ENCODE measurements around the gene MINK1. TPM values are rescaled to one million over a fixed set of nuclear protein-coding genes. Genes with fewer than 3 reads are reported as not detected.
"Not testable (repeated sequence)": the region's sequence is repeated elsewhere in the genome, so short reads cannot be mapped to it uniquely, and the experiment has no call there.

MINK1 gene
- total RNA-seq, 6 donors from 2014 or later, result 52.3 to 311 (median 136) TPM

DNA sequence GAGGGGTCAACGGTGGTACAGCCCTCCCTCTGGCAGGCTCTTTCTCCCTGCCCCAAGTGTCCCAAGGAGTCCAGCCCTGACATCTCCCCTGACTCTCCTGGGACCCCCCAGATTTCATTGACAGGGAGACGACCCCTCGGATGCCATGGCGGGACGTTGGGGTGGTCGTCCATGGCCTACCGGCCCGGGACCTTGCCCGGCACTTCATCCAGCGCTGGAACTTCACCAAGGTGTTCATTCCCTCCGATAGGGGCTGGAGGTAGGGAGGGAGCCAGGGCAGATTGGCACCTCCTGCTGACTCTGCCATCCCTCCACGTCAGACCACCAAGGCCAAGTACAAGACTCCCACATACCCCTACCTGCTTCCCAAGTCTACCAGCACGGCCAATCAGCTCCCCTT is 16.3 kb upstream of the MINK1 start:
- peaks cover 0 to 59% (median 23%) of the 10 kb centered on the region in 4 donors for H3K36me3 ChIP-seq
- ATAC-seq (ENCODE audit: low FRiP score in 2 of 2), result no peak
- DNase-seq, result no peak

DNA sequence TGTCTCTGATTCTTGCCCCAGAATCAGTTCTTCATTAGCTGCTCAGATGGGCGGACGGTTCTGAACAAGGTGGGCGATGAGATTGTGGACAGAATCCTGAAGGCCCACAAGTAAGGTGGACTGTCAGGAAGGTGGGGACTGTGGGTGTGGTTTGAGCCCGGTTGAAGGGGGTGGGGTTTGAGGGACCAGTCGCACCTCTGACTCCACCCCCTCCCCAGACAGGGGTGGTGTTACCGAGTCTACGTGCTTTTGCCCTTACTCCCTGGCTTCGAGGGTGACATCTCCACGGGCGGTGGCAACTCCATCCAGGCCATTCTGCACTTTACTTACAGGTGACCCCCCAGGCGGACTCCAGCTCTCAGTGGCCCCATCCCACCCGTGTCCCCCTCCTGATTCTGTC is 14.9 kb upstream of the MINK1 start:
- TF ChIP-seq POLR2AphosphoS5 (IDR thresholded peaks at IDR 0.05) (no peak), POLR2A (IDR thresholded peaks at IDR 0.05) (no peak), EP300 (IDR thresholded peaks at IDR 0.05) (no peak)
- TF ChIP-seq, protein P1, sequence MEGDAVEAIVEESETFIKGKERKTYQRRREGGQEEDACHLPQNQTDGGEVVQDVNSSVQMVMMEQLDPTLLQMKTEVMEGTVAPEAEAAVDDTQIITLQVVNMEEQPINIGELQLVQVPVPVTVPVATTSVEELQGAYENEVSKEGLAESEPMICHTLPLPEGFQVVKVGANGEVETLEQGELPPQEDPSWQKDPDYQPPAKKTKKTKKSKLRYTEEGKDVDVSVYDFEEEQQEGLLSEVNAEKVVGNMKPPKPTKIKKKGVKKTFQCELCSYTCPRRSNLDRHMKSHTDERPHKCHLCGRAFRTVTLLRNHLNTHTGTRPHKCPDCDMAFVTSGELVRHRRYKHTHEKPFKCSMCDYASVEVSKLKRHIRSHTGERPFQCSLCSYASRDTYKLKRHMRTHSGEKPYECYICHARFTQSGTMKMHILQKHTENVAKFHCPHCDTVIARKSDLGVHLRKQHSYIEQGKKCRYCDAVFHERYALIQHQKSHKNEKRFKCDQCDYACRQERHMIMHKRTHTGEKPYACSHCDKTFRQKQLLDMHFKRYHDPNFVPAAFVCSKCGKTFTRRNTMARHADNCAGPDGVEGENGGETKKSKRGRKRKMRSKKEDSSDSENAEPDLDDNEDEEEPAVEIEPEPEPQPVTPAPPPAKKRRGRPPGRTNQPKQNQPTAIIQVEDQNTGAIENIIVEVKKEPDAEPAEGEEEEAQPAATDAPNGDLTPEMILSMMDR (IDR thresholded peaks at IDR 0.05), result no peak
- DNase-seq (no peak), ATAC-seq (ENCODE audit: low FRiP score in 2 of 2) (no peak)
- H3K36me3 ChIP-seq, result peaks cover 0 to 68% (median 26%) of the 10 kb centered on the region in 4 donors
- H3K4me1 ChIP-seq, result no peaks in the 10 kb centered on the region
- no peaks in the 10 kb centered on the region for H3K9me3 ChIP-seq
- H3K27ac ChIP-seq, result no peak overlapping the region
- H3K27me3 ChIP-seq, result no peaks in the 10 kb centered on the region
- WGBS, 2 donors, result 82 to 86% methylated on average over 12 of the region's 12 CpGs
- H3K4me3 ChIP-seq, result no peak overlapping the region

More for the DNA sequence above, 16.3 kb upstream of the MINK1 start:
- no peaks in the 10 kb centered on the region for H3K9me3 ChIP-seq
- no peaks in the 10 kb centered on the region for H3K27me3 ChIP-seq
- H3K4me1 ChIP-seq, result no peaks in the 10 kb centered on the region
- no peak overlapping the region for H3K27ac ChIP-seq
- WGBS, 2 donors, result 94 to 95% methylated on average over 2 to 12 of the region's 13 CpGs
- H3K4me3 ChIP-seq, result no peak overlapping the region
- TF ChIP-seq EP300 (IDR thresholded peaks at IDR 0.05), result no peak
- no peak for TF ChIP-seq POLR2A (IDR thresholded peaks at IDR 0.05)
- TF ChIP-seq, protein P1 (IDR thresholded peaks at IDR 0.05), result no peak
- TF ChIP-seq POLR2AphosphoS5 (IDR thresholded peaks at IDR 0.05), result no peak

DNA sequence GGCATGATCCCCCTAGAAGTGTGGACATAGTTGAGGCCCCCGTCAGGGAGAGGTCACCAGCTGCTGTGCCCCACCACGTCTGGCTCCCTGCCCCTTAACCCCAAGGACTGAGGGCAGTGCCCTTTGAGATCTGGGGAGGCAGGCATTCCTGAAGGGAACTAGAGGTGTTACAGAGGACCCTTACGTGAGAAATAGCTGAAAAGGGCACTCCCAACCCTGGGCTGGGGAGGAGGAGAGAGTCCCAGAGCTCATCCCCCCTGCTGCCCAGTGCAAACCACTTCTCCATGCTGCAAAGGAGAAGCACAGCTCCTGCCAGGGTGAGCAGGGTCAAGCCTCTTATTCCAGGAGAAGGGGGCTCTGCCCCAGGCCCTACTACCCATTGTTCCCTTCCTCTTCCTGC is 10.3 kb upstream of the MINK1 start:
- H3K9me3 ChIP-seq, result no peaks in the 10 kb centered on the region
- WGBS, 2 donors, result 69 to 96% methylated on average over 1 to 3 of the region's 3 CpGs
- no peak overlapping the region for H3K27ac ChIP-seq
- no peak overlapping the region for H3K4me3 ChIP-seq
- H3K36me3 ChIP-seq, result peaks cover 0 to 44% (median 10%) of the 10 kb centered on the region in 4 donors
- DNase-seq (no peak), ATAC-seq (ENCODE audit: low FRiP score in 2 of 2) (no peak)
- TF ChIP-seq POLR2AphosphoS5 (IDR thresholded peaks at IDR 0.05) (no peak), POLR2A (IDR thresholded peaks at IDR 0.05) (no peak), EP300 (IDR thresholded peaks at IDR 0.05) (no peak)
- TF ChIP-seq, protein P1 (IDR thresholded peaks at IDR 0.05), result no peak
- no peaks in the 10 kb centered on the region for H3K4me1 ChIP-seq
- no peaks in the 10 kb centered on the region for H3K27me3 ChIP-seq

DNA sequence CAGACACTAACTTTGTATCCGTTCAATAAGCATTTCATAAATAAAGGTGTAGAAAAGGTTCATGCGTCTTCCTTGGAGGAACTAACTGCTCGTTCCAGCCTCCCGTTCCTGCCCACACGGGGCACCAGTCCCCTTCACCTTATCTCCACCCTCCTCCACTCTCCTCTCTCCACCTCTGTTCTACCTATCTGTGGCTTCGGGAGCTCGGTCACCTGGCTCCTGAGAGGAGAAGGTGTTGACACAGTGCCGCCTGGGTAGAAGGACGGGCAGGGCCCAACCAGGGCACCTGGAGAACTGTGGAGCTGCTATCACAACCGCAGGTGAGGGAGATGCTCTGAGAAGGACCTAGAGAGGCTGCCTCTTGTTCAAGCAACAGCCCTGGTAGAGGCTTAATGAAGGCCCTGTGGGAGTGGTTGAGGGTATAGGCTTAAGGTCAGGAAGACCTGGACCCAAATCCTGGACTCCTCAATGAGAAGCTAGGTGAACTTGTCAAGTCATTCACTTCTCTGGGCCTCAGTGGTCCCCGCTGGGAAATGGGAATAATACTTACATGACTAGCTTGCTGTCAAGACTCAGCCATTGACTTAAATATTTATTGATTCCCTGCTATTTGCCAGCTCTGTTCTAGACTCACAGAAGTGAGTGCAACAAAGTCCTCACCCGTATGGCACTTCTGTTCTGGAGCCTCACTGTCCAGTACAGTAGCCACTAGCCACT is 9.6 kb upstream of the MINK1 start:
- ATAC-seq (ENCODE audit: low FRiP score in 2 of 2) (no peak), DNase-seq (peak in 1 of 2 donors; percentile 64)
- H3K36me3 ChIP-seq, result peaks cover 0 to 37% (median 9%) of the 10 kb centered on the region in 4 donors
- no peak overlapping the region for H3K4me3 ChIP-seq
- no peaks in the 10 kb centered on the region for H3K9me3 ChIP-seq
- no peaks in the 10 kb centered on the region for H3K27me3 ChIP-seq
- TF ChIP-seq EP300 (IDR thresholded peaks at IDR 0.05), result no peak
- TF ChIP-seq POLR2A (IDR thresholded peaks at IDR 0.05), result no peak
- no peak for TF ChIP-seq POLR2AphosphoS5 (IDR thresholded peaks at IDR 0.05)
- TF ChIP-seq, protein P1 (IDR thresholded peaks at IDR 0.05), result no peak
- 67 to 75% methylated on average over 12 of the region's 12 CpGs for WGBS, 2 donors
- H3K4me1 ChIP-seq, result no peaks in the 10 kb centered on the region
- no peak overlapping the region for H3K27ac ChIP-seq

DNA sequence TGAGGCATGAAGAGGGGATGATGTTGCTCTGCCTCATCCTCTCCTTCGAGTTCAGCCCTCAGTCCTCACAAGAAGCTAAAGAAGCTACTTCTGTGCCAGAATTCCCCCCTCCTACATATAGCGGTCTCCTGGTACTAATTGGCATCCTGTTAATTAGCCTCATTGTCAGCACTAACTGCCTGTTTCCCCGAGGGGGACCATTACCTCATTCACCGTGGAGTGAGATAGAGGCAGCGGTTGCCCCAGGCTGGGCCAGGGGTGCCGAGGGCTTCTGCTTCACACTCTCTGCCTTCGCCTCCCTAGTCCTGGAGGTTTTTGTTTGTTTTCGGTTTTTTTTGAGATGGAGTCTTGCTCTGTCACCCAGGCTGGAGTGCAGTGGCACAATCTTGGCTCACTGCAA is 5.7 kb upstream of the MINK1 start:
- H3K4me1 ChIP-seq, result no peaks in the 10 kb centered on the region
- DNase-seq, result no peak
- H3K36me3 ChIP-seq, result peaks cover 0 to 10% (median 3%) of the 10 kb centered on the region in 4 donors
- TF ChIP-seq POLR2A (IDR thresholded peaks at IDR 0.05) (no peak), EP300 (IDR thresholded peaks at IDR 0.05) (no peak), POLR2AphosphoS5 (IDR thresholded peaks at IDR 0.05) (no peak)
- TF ChIP-seq, protein P1 (IDR thresholded peaks at IDR 0.05), result no peak
- no peak for ATAC-seq (ENCODE audit: low FRiP score in 2 of 2)
- WGBS, 2 donors, result 72 to 86% methylated on average over 8 of the region's 8 CpGs
- H3K27ac ChIP-seq, result no peak overlapping the region
- H3K4me3 ChIP-seq, result no peak overlapping the region
- H3K27me3 ChIP-seq, result no peaks in the 10 kb centered on the region
- no peaks in the 10 kb centered on the region for H3K9me3 ChIP-seq

DNA sequence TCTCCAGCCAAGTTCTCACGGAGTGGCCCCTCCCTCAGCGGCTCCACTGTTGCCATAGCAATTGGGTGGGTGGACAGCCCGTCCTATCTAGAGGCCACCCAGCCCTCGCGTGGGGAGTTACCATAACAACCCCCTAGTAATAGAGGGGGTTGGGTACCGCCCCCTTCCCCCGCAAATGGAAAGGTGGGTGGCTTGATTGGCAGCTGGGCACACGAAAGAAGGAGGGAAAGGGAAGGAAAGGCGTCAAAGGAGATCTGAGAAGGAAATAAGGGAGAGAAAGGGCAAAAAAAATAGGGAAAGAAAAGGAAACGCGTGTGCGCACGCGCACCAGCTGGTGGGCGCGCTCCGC is 337 bp upstream of the MINK1 start:
- not testable (repeated sequence) for H3K27me3 ChIP-seq, DNase-seq, H3K9me3 ChIP-seq, H3K36me3 ChIP-seq
- ATAC-seq (ENCODE audit: low FRiP score in 2 of 2), result peak in 1 of 2 donors; percentile 57
- H3K27ac ChIP-seq, result peak overlapping the region; percentile 83 to 97 (median 88)
- peaks cover 25 to 46% (median 35%) of the 10 kb centered on the region in 4 donors for H3K4me1 ChIP-seq
- WGBS, 2 donors, result 0 to 1% methylated on average over 8 to 12 of the region's 17 CpGs
- H3K4me3 ChIP-seq, result peak overlapping the region; percentile 63 to 93 (median 74)
